PFSK-1 (cell line): ENCODE measurements around the gene BAZ2B.

Experiments
- FOXP2 ChIP-seq: optimal IDR thresholded peaks from 2 replicates; pipeline ENCODE3; 2011; ENCODE audit warnings: borderline replicate concordance, control low read depth, inconsistent platforms; ENCODE audit not compliant: insufficient read depth; ENCODE audit errors: extremely low read length, extremely low read depth
- POLR2AphosphoS5 ChIP-seq: IDR thresholded peaks from 2 replicates; pipeline ENCODE4 v1.6.1; 2012; ENCODE audit warnings: low read depth, mild to moderate bottlenecking, control low read depth, low read length, moderate library complexity
- SIN3A ChIP-seq: IDR thresholded peaks from 2 replicates; pipeline ENCODE4 v1.6.1; 2012; ENCODE audit warnings: mild to moderate bottlenecking, low read length, moderate library complexity, borderline replicate concordance; ENCODE audit not compliant: insufficient read depth
- TAF1 ChIP-seq: IDR thresholded peaks from 2 replicates; pipeline ENCODE4 v1.6.1; 2012; ENCODE audit warnings: low read length, control low read depth, borderline replicate concordance; ENCODE audit not compliant: insufficient read depth
- TF ChIP-seq, protein P1 (sequence below), 2 experiments: IDR thresholded peaks; 2 replicates each; pipeline versions ENCODE4 v1.6.1 to v1.8.0; 2011 to 2012; ENCODE audit warnings: low read depth in 2 of 2, low read length in 2 of 2, control low read depth in 1 of 2, inconsistent platforms in 1 of 2, mild to moderate bottlenecking in 1 of 2, moderate library complexity in 1 of 2; ENCODE audit not compliant: insufficient read depth in 1 of 2

The BAZ2B gene

DNA sequence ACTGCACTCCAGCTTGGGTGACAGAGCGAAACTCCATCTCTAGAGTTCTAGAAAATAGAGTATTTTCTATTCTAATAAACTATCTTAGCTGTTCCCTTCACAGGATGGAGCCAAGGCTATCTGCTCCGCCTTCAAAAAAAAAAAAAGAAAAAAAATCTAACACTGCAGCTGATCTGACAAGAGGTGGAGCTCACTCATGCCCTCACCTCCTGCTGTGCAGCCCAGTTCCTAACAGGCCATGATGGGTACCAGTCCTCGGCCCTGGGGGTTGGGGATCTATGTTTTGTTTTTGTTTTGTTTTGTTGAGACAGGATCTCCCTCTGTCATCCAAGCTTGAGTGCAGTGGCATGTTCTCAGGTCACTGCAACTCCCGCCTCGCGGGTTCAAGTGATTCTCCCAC is 332.8 kb downstream of the BAZ2B start:
- TF ChIP-seq SIN3A (no peak), POLR2AphosphoS5 (no peak), FOXP2 (no peak), TAF1 (no peak)
- TF ChIP-seq, protein P1, sequence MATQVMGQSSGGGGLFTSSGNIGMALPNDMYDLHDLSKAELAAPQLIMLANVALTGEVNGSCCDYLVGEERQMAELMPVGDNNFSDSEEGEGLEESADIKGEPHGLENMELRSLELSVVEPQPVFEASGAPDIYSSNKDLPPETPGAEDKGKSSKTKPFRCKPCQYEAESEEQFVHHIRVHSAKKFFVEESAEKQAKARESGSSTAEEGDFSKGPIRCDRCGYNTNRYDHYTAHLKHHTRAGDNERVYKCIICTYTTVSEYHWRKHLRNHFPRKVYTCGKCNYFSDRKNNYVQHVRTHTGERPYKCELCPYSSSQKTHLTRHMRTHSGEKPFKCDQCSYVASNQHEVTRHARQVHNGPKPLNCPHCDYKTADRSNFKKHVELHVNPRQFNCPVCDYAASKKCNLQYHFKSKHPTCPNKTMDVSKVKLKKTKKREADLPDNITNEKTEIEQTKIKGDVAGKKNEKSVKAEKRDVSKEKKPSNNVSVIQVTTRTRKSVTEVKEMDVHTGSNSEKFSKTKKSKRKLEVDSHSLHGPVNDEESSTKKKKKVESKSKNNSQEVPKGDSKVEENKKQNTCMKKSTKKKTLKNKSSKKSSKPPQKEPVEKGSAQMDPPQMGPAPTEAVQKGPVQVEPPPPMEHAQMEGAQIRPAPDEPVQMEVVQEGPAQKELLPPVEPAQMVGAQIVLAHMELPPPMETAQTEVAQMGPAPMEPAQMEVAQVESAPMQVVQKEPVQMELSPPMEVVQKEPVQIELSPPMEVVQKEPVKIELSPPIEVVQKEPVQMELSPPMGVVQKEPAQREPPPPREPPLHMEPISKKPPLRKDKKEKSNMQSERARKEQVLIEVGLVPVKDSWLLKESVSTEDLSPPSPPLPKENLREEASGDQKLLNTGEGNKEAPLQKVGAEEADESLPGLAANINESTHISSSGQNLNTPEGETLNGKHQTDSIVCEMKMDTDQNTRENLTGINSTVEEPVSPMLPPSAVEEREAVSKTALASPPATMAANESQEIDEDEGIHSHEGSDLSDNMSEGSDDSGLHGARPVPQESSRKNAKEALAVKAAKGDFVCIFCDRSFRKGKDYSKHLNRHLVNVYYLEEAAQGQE (IDR thresholded peaks at IDR 0.05; ENCODE audit: insufficient read depth in 1 of 2, low read depth in 2 of 2, low read length in 2 of 2), result no peak

DNA sequence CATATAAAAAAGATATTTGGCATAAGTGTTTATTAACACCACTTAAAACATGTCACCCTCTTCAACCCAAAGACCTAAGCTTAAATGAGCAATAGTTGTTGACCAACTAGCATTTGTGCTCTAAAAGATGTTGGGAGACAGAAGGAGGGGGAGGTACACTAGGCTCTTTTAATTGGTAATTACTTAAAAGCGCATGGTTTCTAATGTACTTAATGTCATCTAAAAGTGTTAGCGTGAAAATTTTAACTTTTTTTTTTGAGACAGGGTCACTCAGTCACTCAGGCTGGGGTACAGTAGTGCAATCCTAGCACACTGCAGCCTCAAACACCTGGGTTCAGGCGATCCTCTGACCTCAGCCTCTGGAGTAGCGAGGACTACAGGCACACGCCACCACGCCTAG is 335.3 kb downstream of the BAZ2B start:
- TF ChIP-seq POLR2AphosphoS5 (no peak), TAF1 (no peak), SIN3A (no peak), FOXP2 (no peak)
- TF ChIP-seq, protein P1 (IDR thresholded peaks at IDR 0.05; ENCODE audit: insufficient read depth in 1 of 2, low read depth in 2 of 2, low read length in 2 of 2), result no peak

DNA sequence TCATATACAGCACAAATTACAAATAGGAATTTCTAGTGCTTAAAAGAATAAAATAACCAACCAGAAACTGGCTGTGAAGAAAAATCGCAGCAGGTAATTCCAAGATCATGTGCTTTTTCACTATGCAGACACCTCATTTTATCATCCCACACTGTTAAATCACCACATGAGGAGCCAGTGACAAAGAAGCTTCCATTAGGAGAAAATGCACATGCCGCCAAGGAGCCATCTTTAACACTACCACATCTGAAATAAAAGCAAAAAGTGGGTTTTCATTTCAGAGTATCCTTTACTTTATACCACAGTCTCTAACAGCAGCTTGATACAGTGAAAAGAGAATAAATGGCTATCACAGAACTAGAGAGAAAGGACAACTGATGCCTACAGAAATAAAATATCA is 336.6 kb downstream of the BAZ2B start:
- TF ChIP-seq POLR2AphosphoS5 (no peak), TAF1 (no peak), FOXP2 (no peak), SIN3A (no peak)
- TF ChIP-seq, protein P1 (IDR thresholded peaks at IDR 0.05; ENCODE audit: insufficient read depth in 1 of 2, low read depth in 2 of 2, low read length in 2 of 2), result no peak

DNA sequence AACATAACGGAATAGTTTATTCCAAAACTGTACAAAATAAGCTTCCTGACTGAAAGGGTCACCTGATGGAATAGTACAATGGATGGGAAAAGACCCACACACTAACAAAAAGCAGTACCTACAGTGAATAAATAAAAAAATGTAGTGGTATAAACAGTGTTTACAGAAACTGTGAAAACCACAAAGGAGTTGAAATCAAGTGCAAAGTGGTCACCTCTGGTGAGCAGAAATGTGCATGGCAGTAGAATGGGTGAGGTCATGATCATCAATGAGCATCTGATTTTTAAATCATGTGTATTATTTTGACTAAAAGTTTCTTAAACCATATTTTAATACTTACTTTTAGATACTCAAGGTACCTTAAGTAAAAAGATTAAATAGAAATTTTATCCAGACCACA is 341.2 kb downstream of the BAZ2B start:
- TF ChIP-seq POLR2AphosphoS5 (no peak), SIN3A (no peak), FOXP2 (no peak), TAF1 (no peak)
- TF ChIP-seq, protein P1 (IDR thresholded peaks at IDR 0.05; ENCODE audit: insufficient read depth in 1 of 2, low read depth in 2 of 2, low read length in 2 of 2), result no peak

DNA sequence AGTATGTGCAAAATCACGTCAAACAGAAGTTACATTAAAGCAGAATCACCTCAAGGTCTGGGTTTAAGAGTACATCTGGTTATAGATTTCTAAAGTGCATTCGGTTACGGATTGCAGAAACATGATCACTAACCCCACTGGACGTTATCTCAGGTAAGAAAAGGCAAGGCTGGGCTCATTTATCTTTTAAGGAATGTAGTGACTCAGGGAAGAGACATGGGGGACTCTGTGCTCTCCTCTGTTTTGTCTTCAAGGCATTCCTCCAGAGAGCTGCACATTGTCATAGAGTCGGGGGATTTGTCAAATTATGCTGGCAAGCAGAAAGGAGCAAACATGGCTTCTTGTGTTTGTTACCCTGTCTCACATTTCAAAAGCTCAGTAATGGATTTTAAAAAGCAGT is 344.2 kb downstream of the BAZ2B start:
- no peak for TF ChIP-seq SIN3A
- no peak for TF ChIP-seq TAF1
- TF ChIP-seq, protein P1 (IDR thresholded peaks at IDR 0.05; ENCODE audit: insufficient read depth in 1 of 2, low read depth in 2 of 2, low read length in 2 of 2), result no peak
- no peak for TF ChIP-seq POLR2AphosphoS5
- TF ChIP-seq FOXP2, result no peak
